Transverse colon (tissue), 4 donors: ENCODE data around the gene SSH3.

Experiments used
- POLR2AphosphoS5 ChIP-seq, 3 donors: sonication (generic); formaldehyde crosslinking; IDR thresholded peaks; one replicate each; pipeline ENCODE4 v1.6.1; 2016; ENCODE audit warnings: antibody characterized with exemption in 3 of 3
- TF ChIP-seq, protein P1 (sequence below), 5 experiments: fragments of 200-600 bp in 3 of 5; fragments of 450-650 bp in 2 of 5; sonication (generic) in 3 of 5; IDR thresholded peaks; 1 replicate in 2 of 5; 2 replicates in 3 of 5; pipeline ENCODE4 v1.5.1; 2016 to 2017; ENCODE audit warnings: antibody characterized with exemption in 5 of 5, inconsistent platforms in 3 of 5, mild to moderate bottlenecking in 2 of 5, moderate library complexity in 1 of 5

DNA sequence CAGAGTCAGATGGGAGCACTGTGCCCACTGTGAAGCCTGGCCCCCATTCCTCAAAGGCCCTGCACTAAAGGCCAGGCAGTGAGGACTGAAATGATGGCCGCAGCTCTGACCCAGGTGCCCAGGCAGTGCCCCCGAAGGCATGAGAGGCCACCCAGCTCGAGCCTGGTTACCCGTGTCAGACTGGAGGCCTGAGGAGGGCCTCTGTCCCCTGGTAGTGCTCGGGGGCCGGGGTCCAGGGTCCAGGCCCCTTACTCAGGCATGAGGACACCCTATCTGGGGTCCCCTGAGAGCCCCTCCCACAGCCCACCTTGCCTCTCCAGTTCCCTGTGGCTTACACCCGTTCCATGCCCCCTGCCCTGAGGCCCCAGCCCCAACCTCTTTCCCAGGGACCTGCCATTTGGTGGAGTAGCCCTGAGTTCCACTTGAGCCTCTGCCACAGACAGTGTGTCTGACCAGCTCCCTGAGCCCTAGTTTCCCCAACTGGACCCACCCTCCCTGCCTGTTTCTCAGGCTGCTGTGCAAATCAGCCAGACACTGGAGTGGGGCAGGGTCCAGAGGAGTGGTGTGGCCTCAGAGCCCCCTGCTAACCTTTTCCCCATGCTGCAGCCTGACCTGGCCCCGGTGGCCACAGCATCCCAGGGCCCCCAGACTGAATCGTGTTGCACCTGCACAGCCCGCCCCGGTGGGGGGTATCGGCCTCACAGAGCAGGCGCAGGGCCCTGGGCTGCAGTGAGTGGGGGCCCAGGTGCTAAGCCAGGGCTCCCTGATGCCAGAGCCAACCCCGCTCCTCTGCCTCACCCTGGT is 25.0 kb upstream of the SSH3 start:
- no peak for TF ChIP-seq POLR2AphosphoS5 (IDR thresholded peaks at IDR 0.05)
- TF ChIP-seq, protein P1, sequence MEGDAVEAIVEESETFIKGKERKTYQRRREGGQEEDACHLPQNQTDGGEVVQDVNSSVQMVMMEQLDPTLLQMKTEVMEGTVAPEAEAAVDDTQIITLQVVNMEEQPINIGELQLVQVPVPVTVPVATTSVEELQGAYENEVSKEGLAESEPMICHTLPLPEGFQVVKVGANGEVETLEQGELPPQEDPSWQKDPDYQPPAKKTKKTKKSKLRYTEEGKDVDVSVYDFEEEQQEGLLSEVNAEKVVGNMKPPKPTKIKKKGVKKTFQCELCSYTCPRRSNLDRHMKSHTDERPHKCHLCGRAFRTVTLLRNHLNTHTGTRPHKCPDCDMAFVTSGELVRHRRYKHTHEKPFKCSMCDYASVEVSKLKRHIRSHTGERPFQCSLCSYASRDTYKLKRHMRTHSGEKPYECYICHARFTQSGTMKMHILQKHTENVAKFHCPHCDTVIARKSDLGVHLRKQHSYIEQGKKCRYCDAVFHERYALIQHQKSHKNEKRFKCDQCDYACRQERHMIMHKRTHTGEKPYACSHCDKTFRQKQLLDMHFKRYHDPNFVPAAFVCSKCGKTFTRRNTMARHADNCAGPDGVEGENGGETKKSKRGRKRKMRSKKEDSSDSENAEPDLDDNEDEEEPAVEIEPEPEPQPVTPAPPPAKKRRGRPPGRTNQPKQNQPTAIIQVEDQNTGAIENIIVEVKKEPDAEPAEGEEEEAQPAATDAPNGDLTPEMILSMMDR (IDR thresholded peaks at IDR 0.05): no peak
